Mesendoderm (in vitro differentiated cells): ENCODE data around the gene ZNF225.
A peak's percentile ranks its signal among the peaks of the same experiment; 100 is the strongest.

Experiments used
- DNase-seq: peaks from one replicate; pipeline ENCODE4 v3.0.0; 2013
- H2AK5ac ChIP-seq: 2 replicates; pipeline ENCODE4 v1.6.1; 2013; ENCODE audit warnings: low read length, inconsistent platforms
- H2BK120ac ChIP-seq: 2 replicates; pipeline ENCODE4 v1.6.1; 2013; ENCODE audit warnings: low read depth, mild to moderate bottlenecking, low read length, moderate library complexity, mixed read lengths
- H2BK15ac ChIP-seq: replicated peaks from 2 replicates; pipeline ENCODE4 v1.6.1; 2013; ENCODE audit warnings: low read depth, mild to moderate bottlenecking, moderate library complexity
- H2BK5ac ChIP-seq: 2 replicates; pipeline ENCODE4 v1.6.1; 2013; ENCODE audit warnings: low read length, inconsistent platforms
- H3K18ac ChIP-seq: 2 replicates; pipeline ENCODE4 v1.6.1; 2013; ENCODE audit warnings: mild to moderate bottlenecking, low read length, mixed read lengths
- H3K23ac ChIP-seq: one replicate; pipeline ENCODE4 v1.6.1; 2013; ENCODE audit warnings: low read length
- H3K27ac ChIP-seq: 2 replicates; pipeline ENCODE4 v1.5.1; 2013; ENCODE audit warnings: low read depth, mild to moderate bottlenecking, inconsistent platforms, low read length, moderate library complexity
- H3K27me3 ChIP-seq: 2 replicates; pipeline ENCODE4 v1.6.1; 2013; ENCODE audit warnings: low read length, control low read depth, mild to moderate bottlenecking, inconsistent platforms; ENCODE audit not compliant: insufficient read depth, poor library complexity
- H3K36me3 ChIP-seq: 2 replicates; pipeline ENCODE4 v1.6.1; 2013; ENCODE audit warnings: low read length, inconsistent platforms; ENCODE audit not compliant: control insufficient read depth, insufficient read depth
- H3K4ac ChIP-seq: one replicate; pipeline ENCODE4 v1.6.1; 2013; ENCODE audit warnings: low read depth, mild to moderate bottlenecking, low read length, moderate library complexity
- H3K4me1 ChIP-seq: 2 replicates; pipeline ENCODE4 v1.6.1; 2013; ENCODE audit warnings: low read depth, low read length, inconsistent platforms; ENCODE audit not compliant: control insufficient read depth
- H3K4me2 ChIP-seq: 2 replicates; pipeline ENCODE4 v1.6.1; 2013; ENCODE audit warnings: low read length
- H3K4me3 ChIP-seq: 2 replicates; pipeline ENCODE4 v1.5.1; 2013; ENCODE audit warnings: mild to moderate bottlenecking, low read length
- H3K56ac ChIP-seq: one replicate; pipeline ENCODE4 v1.6.1; 2013; ENCODE audit warnings: low read length
- H3K79me1 ChIP-seq: 2 replicates; pipeline ENCODE4 v1.6.1; 2013; ENCODE audit warnings: low read length, inconsistent platforms
- H3K79me2 ChIP-seq: 2 replicates; pipeline ENCODE4 v1.6.1; 2013; ENCODE audit warnings: mild to moderate bottlenecking, low read length; ENCODE audit not compliant: control insufficient read depth, insufficient read depth
- H3K9ac ChIP-seq: 2 replicates; pipeline ENCODE4 v1.6.1; 2013; ENCODE audit warnings: low read length, inconsistent platforms
- H4K5ac ChIP-seq: one replicate; pipeline ENCODE4 v1.6.1; 2013; ENCODE audit warnings: low read length
- H4K8ac ChIP-seq: one replicate; pipeline ENCODE4 v1.6.1; 2013; ENCODE audit warnings: low read depth, mild to moderate bottlenecking, control low read depth, low read length, moderate library complexity
- WGBS: extraction: QIAGEN DNeasy Blood & Tissue Kit; methylation state at CpG from one replicate; pipeline ENCODE4 v1.1.7; 2013; ENCODE audit warnings: low lambda C conversion rate, missing lambda C conversion rate; ENCODE audit not compliant: insufficient coverage; ENCODE audit errors: extremely low coverage; 5-methylcytosine and 5-hydroxymethylcytosine counted together

ZNF225 gene

DNA sequence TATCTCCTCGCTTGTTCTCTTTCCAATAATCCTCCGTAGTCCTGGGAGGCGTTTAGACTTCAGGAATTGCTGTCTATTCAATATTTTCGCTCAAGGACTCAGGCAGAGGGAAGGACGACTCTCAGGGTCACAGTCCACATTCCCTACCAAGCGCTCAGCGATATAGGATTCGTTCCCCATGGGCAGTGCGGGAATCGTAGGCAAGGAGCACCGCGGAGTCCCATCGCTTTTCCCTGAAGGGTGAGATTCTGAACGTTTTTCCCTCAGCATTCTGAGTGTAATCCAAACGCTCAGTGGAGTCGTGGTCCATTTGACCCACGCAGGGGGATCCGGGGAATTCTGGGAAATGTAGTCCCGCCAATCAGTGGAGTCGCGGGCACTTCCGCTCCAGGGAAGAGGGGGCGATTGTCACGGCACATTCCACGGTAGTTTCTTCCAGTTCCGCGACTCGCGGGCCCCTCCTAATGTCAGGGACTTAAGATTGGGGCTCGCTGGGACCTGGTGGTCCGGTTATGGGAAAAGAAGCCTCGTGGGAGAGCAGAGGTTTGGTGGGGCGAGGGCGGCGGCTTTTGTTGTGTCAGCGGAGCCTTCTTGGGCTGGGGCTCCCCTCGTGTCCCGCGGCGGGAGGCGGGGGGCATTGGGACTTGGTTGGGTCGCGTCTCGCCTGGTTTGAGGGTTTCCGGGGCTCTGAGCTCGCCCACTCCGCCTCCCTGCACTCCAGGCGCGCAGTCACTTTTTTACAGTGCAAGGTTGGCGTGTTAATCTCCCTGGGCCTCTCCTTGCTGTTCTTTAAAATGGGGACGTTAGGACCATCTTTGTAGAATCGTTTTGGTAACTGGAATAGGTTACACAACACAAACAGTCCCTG is 28.2 kb downstream of the ZNF225 start, which contains the start of gene ZNF234:
ZNF234 (plus strand) TSS at position 364 of the 868 bp plus-strand sequence. CDS start 3,079 bp downstream, outside the sequence.
- no CpG with 5 or more reads among the region's 52 CpGs for WGBS
- peak within 1 kb of the TSS; percentile 82 for H3K4ac ChIP-seq

DNA sequence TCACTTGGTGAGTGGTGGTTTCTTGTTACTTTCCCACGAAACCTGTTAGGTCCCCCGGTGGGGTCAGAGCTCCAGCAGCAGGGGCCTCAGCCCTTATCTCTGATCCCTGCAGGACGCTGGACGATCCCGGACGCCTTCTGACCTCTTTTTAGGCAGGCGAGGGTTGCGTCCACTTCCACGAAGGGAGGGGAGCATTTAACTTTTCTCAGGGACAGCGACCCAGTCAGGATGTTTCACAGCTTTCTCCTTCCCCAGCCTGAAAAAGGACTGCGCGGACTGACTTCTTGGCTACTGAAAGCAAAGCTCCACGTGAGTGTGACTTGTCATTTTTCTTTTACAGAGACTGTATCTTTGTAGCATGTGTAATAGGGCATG is 28.8 kb downstream of the ZNF225 start:
- Histone ChIP-seq H3K27me3 (no peaks in the 10 kb centered on the region), H4K8ac (no peak overlapping the region), H3K4me1 (no peaks in the 10 kb centered on the region), H3K27ac (no peak overlapping the region), H3K4me2 (peak overlapping the region; percentile 91), H2AK5ac (no peak overlapping the region), H2BK5ac (no peak overlapping the region), H2BK120ac (no peak overlapping the region), H3K4ac (no peak overlapping the region), H4K5ac (no peak overlapping the region), H3K36me3 (no peaks in the 10 kb centered on the region), H3K79me1 (no peaks in the 10 kb centered on the region), H3K18ac (no peak overlapping the region), H2BK15ac (no peak overlapping the region), H3K4me3 (peak overlapping the region; percentile 90), H3K79me2 (no peaks in the 10 kb centered on the region), H3K9ac (peak overlapping the region; percentile 76), H3K23ac (no peak overlapping the region), H3K56ac (peak overlapping the region; percentile 98)
- DNase-seq, result no peak
- no CpG with 5 or more reads among the region's 13 CpGs for WGBS

More for the DNA sequence above, 28.2 kb downstream of the ZNF225 start, which contains the start of gene ZNF234:
- peak within 1 kb of the TSS; percentile 87 for H4K5ac ChIP-seq
- H3K36me3 ChIP-seq, result no peaks in the 10 kb centered on the region
- H2AK5ac ChIP-seq, result no peak within 1 kb of the TSS
- no peaks in the 10 kb centered on the region for H3K79me1 ChIP-seq
- peak within 1 kb of the TSS; percentile 85 for H3K9ac ChIP-seq
- no peaks in the 10 kb centered on the region for H3K27me3 ChIP-seq
- H2BK15ac ChIP-seq, result no peak within 1 kb of the TSS
- H3K18ac ChIP-seq, result peak within 1 kb of the TSS; percentile 62
- H3K4me1 ChIP-seq, result no peaks in the 10 kb centered on the region
- H4K8ac ChIP-seq, result no peak within 1 kb of the TSS
- H3K23ac ChIP-seq, result no peak within 1 kb of the TSS
- peak within 1 kb of the TSS; percentile 52 for H2BK120ac ChIP-seq
- H3K79me2 ChIP-seq, result no peaks in the 10 kb centered on the region
- H3K56ac ChIP-seq, result peak within 1 kb of the TSS; percentile 98
- no peak within 1 kb of the TSS for H2BK5ac ChIP-seq
- peak within 1 kb of the TSS; percentile 90 for H3K4me3 ChIP-seq
- H3K27ac ChIP-seq, result no peak within 1 kb of the TSS
- peak; percentile 80 for DNase-seq
- peak within 1 kb of the TSS; percentile 91 for H3K4me2 ChIP-seq

DNA sequence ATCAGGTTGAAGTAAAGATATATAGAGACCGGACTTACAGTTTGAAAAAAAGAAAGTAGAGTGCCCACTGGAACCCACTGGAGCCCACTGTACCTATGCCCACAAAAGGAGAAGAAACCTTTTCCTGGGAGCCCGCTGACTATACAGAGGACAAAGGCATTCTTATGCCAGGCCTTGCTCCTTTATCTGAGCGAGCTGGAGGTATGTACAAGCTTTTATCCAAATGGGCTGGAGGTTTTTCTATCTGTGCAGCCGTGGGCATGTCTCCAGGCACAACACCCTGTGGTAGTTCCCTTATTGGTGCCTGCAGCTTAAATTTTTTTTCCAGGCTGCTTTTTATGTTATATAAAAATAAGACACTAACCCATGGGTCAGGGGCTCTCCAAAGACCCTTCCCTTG is 36.6 kb downstream of the ZNF225 start:
- Histone ChIP-seq H3K23ac (no peak overlapping the region), H2BK120ac (no peak overlapping the region), H3K9ac (no peak overlapping the region), H2BK5ac (no peak overlapping the region), H2BK15ac (no peak overlapping the region), H3K4me2 (no peak overlapping the region), H2AK5ac (no peak overlapping the region), H3K36me3 (no peaks in the 10 kb centered on the region), H3K79me1 (no peaks in the 10 kb centered on the region), H4K5ac (no peak overlapping the region), H3K56ac (no peak overlapping the region), H3K18ac (no peak overlapping the region), H3K4me1 (no peaks in the 10 kb centered on the region), H3K27me3 (no peaks in the 10 kb centered on the region), H3K79me2 (no peaks in the 10 kb centered on the region), H3K4ac (no peak overlapping the region), H3K4me3 (no peak overlapping the region), H4K8ac (no peak overlapping the region), H3K27ac (no peak overlapping the region)
- DNase-seq, result no peak
- WGBS, result no CpG with 5 or more reads among the region's 4 CpGs

DNA sequence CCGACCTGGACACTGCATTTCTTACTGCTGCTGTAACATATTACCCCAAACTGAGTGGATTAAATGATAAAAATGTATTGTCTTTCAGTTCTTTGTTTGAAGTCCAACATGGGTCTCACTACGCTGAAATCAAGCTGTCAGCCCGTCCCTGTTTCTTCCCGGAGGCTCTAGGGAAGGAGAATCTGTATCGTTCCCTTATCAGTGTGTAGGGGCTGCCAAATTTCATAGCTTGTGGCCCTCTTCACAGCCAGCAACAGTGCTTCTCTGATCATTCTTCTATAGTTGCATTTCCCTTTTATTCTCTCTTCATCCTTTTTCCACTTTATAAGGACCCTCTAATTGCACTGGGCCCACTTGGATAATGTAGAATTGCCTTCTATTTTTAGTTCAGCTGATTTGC is 38.3 kb downstream of the ZNF225 start:
- no peak overlapping the region for H3K4ac ChIP-seq
- no CpG with 5 or more reads among the region's 5 CpGs for WGBS
- H2BK15ac ChIP-seq, result no peak overlapping the region

DNA sequence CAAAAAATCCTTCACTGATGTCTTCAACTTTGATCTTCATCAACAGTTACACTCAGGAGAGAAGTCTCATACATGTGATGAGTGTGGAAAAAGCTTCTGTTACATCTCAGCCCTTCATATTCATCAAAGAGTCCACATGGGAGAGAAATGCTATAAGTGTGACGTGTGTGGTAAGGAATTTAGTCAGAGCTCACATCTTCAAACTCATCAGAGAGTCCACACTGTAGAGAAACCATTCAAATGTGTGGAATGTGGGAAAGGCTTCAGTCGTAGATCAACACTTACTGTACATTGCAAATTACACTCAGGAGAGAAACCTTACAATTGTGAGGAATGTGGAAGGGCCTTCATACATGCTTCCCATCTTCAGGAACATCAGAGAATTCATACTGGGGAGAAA is 43.3 kb downstream of the ZNF225 start:
- Histone ChIP-seq H3K36me3 (peaks cover 10% of the 10 kb centered on the region), H3K27me3 (no peaks in the 10 kb centered on the region), H2AK5ac (no peak overlapping the region), H2BK15ac (no peak overlapping the region), H3K18ac (no peak overlapping the region), H2BK120ac (no peak overlapping the region), H3K56ac (no peak overlapping the region), H3K79me1 (no peaks in the 10 kb centered on the region), H4K5ac (no peak overlapping the region), H3K4ac (no peak overlapping the region), H3K23ac (no peak overlapping the region), H2BK5ac (no peak overlapping the region), H3K27ac (no peak overlapping the region), H3K9ac (no peak overlapping the region), H3K4me3 (peak overlapping the region; percentile 8), H3K79me2 (no peaks in the 10 kb centered on the region), H3K4me1 (no peaks in the 10 kb centered on the region), H3K4me2 (no peak overlapping the region), H4K8ac (no peak overlapping the region)
- WGBS, result no CpG with 5 or more reads among the region's 2 CpGs
- no peak for DNase-seq

More for the DNA sequence above, 38.3 kb downstream of the ZNF225 start:
- H3K36me3 ChIP-seq, result peaks cover 2% of the 10 kb centered on the region
- H3K9ac ChIP-seq, result no peak overlapping the region
- no peak overlapping the region for H3K23ac ChIP-seq
- no peak overlapping the region for H2AK5ac ChIP-seq
- no peak overlapping the region for H4K5ac ChIP-seq
- no peaks in the 10 kb centered on the region for H3K4me1 ChIP-seq
- no peak overlapping the region for H3K18ac ChIP-seq
- H3K27ac ChIP-seq, result no peak overlapping the region
- no peak overlapping the region for H3K4me2 ChIP-seq
- no peaks in the 10 kb centered on the region for H3K79me1 ChIP-seq
- no peak overlapping the region for H3K4me3 ChIP-seq
- H2BK120ac ChIP-seq, result no peak overlapping the region
- H3K27me3 ChIP-seq, result no peaks in the 10 kb centered on the region
- H2BK5ac ChIP-seq, result no peak overlapping the region
- no peak for DNase-seq
- no peak overlapping the region for H3K56ac ChIP-seq
- no peak overlapping the region for H4K8ac ChIP-seq
- no peaks in the 10 kb centered on the region for H3K79me2 ChIP-seq
